Measurements from ENCODE around the gene RAB20. TPM values are rescaled to one million over a fixed set of nuclear protein-coding genes. Genes with fewer than 3 reads are reported as not detected.

Gene RAB20
- total RNA-seq, 1 experiment from 2014 or later: 12.3 TPM

DNA sequence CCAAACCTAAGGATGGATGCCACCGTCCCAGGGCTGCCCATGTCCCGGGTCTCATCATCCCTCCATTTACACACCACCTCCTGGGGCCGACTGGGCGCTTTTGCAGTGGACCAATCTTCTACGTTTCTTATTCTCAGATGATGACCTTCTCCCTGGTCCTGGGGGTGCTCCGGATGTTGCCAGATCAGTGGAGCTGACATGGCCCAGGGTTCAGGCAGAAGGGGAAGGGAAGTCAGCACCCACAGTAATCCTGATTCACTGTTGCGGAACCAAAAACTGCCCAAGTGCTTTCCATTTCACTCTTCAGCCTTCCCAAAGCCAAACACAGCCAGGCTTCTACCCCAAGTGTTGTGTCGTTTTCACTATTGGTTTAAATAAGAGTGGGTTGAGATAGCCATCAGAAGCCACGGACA lies 29.8 kb downstream of the RAB20 start:
- no peak overlapping the region for H3K4me3 Mint-ChIP-seq
- H2AFZ ChIP-seq (ENCODE audit: low read length): no peak overlapping the region
- WGBS (ENCODE audit: extremely low coverage, insufficient read length, low lambda C conversion rate): no CpG with 5 or more reads among the region's 9 CpGs
- no peak overlapping the region for H4K8ac ChIP-seq (replicated peaks; ENCODE audit: insufficient read length, low read depth, low read length)
- no peak overlapping the region for H4K91ac ChIP-seq (ENCODE audit: insufficient read length, low read depth, low read length)
- no peak for DNase-seq
- no peaks in the 10 kb centered on the region for H3K27me3 ChIP-seq (ENCODE audit: insufficient read depth, low read length)
- H2BK15ac ChIP-seq (ENCODE audit: low read depth, low read length): no peak overlapping the region
- TF ChIP-seq, protein P1, sequence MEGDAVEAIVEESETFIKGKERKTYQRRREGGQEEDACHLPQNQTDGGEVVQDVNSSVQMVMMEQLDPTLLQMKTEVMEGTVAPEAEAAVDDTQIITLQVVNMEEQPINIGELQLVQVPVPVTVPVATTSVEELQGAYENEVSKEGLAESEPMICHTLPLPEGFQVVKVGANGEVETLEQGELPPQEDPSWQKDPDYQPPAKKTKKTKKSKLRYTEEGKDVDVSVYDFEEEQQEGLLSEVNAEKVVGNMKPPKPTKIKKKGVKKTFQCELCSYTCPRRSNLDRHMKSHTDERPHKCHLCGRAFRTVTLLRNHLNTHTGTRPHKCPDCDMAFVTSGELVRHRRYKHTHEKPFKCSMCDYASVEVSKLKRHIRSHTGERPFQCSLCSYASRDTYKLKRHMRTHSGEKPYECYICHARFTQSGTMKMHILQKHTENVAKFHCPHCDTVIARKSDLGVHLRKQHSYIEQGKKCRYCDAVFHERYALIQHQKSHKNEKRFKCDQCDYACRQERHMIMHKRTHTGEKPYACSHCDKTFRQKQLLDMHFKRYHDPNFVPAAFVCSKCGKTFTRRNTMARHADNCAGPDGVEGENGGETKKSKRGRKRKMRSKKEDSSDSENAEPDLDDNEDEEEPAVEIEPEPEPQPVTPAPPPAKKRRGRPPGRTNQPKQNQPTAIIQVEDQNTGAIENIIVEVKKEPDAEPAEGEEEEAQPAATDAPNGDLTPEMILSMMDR (conservative IDR thresholded peaks at IDR 0.05): no peak
- H3T11ph ChIP-seq (ENCODE audit: low read length): no peak overlapping the region
- no peak overlapping the region for H2BK120ac ChIP-seq (ENCODE audit: low read depth, low read length, poor library complexity, severe bottlenecking)
- H4K5ac ChIP-seq (ENCODE audit: insufficient read length, low read depth, low read length): no peak overlapping the region
- no peaks in the 10 kb centered on the region for H4K20me1 ChIP-seq (ENCODE audit: control insufficient read depth, insufficient read depth, insufficient read length)
- no peak overlapping the region for H3K23ac ChIP-seq (ENCODE audit: insufficient read length, low read depth, low read length)
- H3K36me3 Mint-ChIP-seq (ENCODE audit: insufficient read depth in 1 of 3, low read depth in 3 of 3): no peaks in the 10 kb centered on the region; a peak in 2 of 7 replicates
- no peaks in the 10 kb centered on the region for H3K23me2 ChIP-seq (ENCODE audit: insufficient read length, low read depth, low read length, poor library complexity, severe bottlenecking)
- no peak overlapping the region for H3K18ac ChIP-seq (ENCODE audit: insufficient read length, low read depth, low read length)
- H2BK12ac ChIP-seq (ENCODE audit: insufficient read length, low read depth, low read length): no peak overlapping the region
- no peak overlapping the region for H2AK5ac ChIP-seq (ENCODE audit: insufficient read length, low read length)
- no peaks in the 10 kb centered on the region for H3K79me1 ChIP-seq (ENCODE audit: insufficient read depth, low read depth, low read length, poor library complexity, severe bottlenecking)
- peaks cover 3% of the 10 kb centered on the region for H3K4me1 ChIP-seq (ENCODE audit: insufficient read depth, low read length)
- no peak overlapping the region for H3K27ac ChIP-seq (ENCODE audit: insufficient read length, low read depth, low read length)
- H3K56ac ChIP-seq (ENCODE audit: insufficient read length, low read depth, low read length): no peak overlapping the region
- no peak overlapping the region for H3K9ac ChIP-seq (ENCODE audit: extremely low read depth, insufficient read length, low read length)
- H3K27ac Mint-ChIP-seq: peak overlapping the region in 2 of 3 experiments; percentile 68 to 81; a peak in 2 of 7 replicates
- H3K9me3 Mint-ChIP-seq: no peaks in the 10 kb centered on the region
- H3K9me3 ChIP-seq (ENCODE audit: control insufficient read depth, low read depth, low read length): no peaks in the 10 kb centered on the region
- no peak overlapping the region for H3K4me2 ChIP-seq (ENCODE audit: insufficient read depth, insufficient read length, low read length)
- no peak overlapping the region for H2BK5ac ChIP-seq (ENCODE audit: insufficient read length, low read length)
- no peak overlapping the region for H3K14ac ChIP-seq (ENCODE audit: insufficient read depth, low read length)
- H3K4ac ChIP-seq (ENCODE audit: low read depth, low read length): no peak overlapping the region
- H3K4me1 Mint-ChIP-seq: peaks cover 33 to 41% of the 10 kb centered on the region in 2 experiments
- no peak overlapping the region for H2BK20ac ChIP-seq (ENCODE audit: low read depth, low read length, poor library complexity, severe bottlenecking)
- H3K79me2 ChIP-seq (ENCODE audit: insufficient read depth, low read length): peaks cover 4% of the 10 kb centered on the region; the same call in 1 of the 2 replicates
- no peaks in the 10 kb centered on the region for H3K27me3 Mint-ChIP-seq (ENCODE audit: low read depth)
